ENCODE measurements around the gene PRKD2.

- no peak for TF ChIP-seq CTCF (IDR thresholded peaks at IDR 0.05)
- no peak for TF ChIP-seq POLR2A (IDR thresholded peaks at IDR 0.05)
Measured at GRCh38 chr19:46732966-46733689, 16.2 kb upstream of the PRKD2 start.

Data from esophagus squamous epithelium (tissue), 4 donors.